ENCODE data around the gene PDZK1. TPM values are rescaled to one million over a fixed set of nuclear protein-coding genes. Genes with fewer than 3 reads are reported as not detected.
"Not testable (repeated sequence)": the region's sequence is repeated elsewhere in the genome, so short reads cannot be mapped to it uniquely, and the experiment has no call there.

The PDZK1 gene
- polyA plus RNA-seq, 6 donors from 2014 or later, result 0.17 to 0.41 (median 0.25) TPM; not detected in 2

- Mint-ChIP-seq H3K36me3 (no peaks in the 10 kb centered on the region), H3K27ac (no peak overlapping the region), H3K9me3 (no peaks in the 10 kb centered on the region), H3K4me3 (peak overlapping the region in 4 of 8 donors; percentile 74 to 82 (median 76)), H3K27me3 (peaks cover 19 to 42% (median 21%) of the 10 kb centered on the region in 3 donors), H3K4me1 (peaks cover 9 to 11% (median 10%) of the 10 kb centered on the region in 3 donors)
- DNase-seq (no peak), ATAC-seq (ENCODE audit: low read depth in 2 of 2) (no peak)
Observed at GRCh38 chr1:145720556-145720877, 13.3 kb upstream of the PDZK1 start.

DNA sequence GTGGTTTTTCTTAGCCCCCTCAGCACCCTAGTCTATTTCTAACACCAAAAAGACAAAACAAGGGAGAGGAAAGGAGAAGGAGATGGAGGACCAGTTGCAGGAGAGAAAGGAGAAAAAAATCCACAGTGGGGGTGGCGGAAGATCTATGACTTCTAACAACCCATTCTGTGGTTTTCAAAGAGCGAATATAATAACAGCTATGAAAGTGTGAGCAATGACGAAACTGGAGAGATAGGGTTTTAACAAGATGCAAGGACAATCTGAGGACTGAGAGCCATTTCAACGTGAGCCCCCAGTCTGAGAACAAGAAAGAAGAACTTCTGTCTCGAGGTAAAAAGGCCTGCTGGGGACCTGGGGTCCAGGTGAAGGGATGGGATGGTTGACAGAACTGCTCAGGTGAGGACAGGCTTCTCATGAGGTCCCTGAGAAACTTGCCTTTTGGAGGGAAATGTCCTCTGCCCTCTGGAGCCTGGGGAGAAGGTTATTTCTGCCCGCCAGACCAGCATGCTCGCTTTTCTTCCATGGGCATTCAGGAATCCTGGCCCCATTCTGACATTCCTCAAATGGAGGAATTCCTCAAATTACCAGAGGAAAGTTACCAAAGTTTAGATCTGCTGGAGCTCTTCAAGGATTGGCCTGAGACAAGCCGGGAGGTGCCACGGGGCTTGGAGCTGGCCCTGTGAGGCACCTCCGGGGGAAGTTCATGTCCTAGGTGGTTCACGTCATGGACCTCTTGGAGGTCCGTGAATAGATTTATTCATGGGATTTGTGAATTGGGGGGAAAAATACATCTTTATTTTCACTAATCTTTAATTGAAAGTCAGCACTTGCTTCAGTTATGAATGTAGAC, 12.3 kb upstream of the PDZK1 start, which contains the start of gene CD160:
Gene CD160, plus strand, starts transcription at position 270 of the 850 bp plus-strand sequence. CDS start 8,829 bp downstream, outside the sequence.
- H3K4me1 Mint-ChIP-seq, result peaks cover 9 to 11% (median 10%) of the 10 kb centered on the region in 3 donors
- peak within 1 kb of the TSS in 1 of 6 donors; percentile 50 for H3K27ac Mint-ChIP-seq
- H3K9me3 Mint-ChIP-seq, result no peaks in the 10 kb centered on the region
- no peak for ATAC-seq (ENCODE audit: low read depth in 2 of 2)
- H3K27me3 Mint-ChIP-seq, result peaks cover 19 to 42% (median 21%) of the 10 kb centered on the region in 3 donors
- peak within 1 kb of the TSS in 3 of 8 donors; percentile 12 to 74 (median 60) for H3K4me3 Mint-ChIP-seq
- H3K36me3 Mint-ChIP-seq, result no peaks in the 10 kb centered on the region
- no peak for DNase-seq

- Mint-ChIP-seq H3K27me3 (peaks cover 19 to 42% (median 21%) of the 10 kb centered on the region in 3 donors), H3K4me1 (peaks cover 9 to 11% (median 10%) of the 10 kb centered on the region in 3 donors)
- not testable (repeated sequence) for H3K27ac Mint-ChIP-seq; ATAC-seq (ENCODE audit: low read depth in 2 of 2); H3K9me3 Mint-ChIP-seq; H3K36me3 Mint-ChIP-seq; DNase-seq; H3K4me3 Mint-ChIP-seq
Observed at GRCh38 chr1:145718465-145718864, 11.3 kb upstream of the PDZK1 start.

DNA sequence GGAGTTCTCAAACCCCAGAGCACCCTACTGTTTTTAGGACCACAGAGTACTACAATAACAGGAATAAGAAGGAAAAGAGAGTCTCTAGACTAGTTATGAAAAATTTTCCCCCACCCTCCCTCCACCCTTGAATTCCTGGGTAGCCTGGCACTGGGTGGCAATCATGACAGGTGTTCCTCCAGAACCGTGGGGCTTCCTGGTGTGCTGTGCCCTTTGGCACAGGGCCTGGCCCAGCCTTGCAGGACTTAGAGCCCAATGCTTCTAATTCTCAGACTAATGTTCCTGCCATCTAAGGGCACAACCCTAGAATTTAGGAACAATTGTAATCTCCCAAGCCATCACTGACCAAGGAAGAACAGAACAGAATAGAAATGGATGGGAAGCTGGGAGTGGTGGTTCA, 10.7 kb upstream of the PDZK1 start:
- Mint-ChIP-seq H3K9me3 (no peaks in the 10 kb centered on the region), H3K4me1 (peaks cover 9 to 11% (median 10%) of the 10 kb centered on the region in 3 donors), H3K27me3 (peaks cover 18 to 39% (median 19%) of the 10 kb centered on the region in 3 donors), H3K4me3 (no peak overlapping the region), H3K27ac (peak overlapping the region in 2 of 6 donors; percentile 37 to 42), H3K36me3 (no peaks in the 10 kb centered on the region)
- DNase-seq, result no peak
- no peak for ATAC-seq (ENCODE audit: low read depth in 2 of 2)

DNA sequence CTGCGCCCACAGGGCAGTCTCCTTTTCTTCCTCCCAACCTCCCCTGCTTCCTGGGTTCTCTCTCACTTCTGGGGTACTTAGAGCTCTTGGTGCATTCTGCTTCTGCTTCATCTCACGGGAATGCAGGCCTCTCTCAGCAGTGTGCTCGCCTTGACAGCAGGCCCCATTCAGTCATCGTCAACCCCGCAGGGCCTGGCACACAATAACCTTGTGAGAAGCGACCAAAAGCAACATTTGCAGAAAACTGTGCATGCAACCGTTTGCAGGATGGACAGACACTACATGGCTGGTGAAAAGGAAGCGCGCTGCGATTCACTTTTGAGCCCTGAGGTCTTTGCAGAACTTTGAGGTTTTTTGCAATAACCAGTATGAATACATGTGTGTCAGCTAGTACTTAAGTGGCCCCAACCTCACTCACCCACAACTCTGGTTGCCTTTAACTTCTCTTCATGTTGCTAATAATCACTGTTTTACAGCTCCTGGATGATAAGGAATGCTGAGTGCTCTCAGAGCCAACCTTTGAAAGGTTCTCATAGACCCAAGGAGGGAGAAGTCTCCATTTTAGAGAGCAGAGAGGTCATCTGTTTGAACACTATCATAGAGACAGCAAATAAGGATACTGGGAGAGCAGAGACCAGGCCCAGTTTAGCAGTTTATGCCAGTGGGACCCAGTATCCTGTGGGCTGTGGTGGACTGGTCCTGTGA, 9.6 kb upstream of the PDZK1 start:
- H3K4me1 Mint-ChIP-seq, result peaks cover 9 to 10% (median 10%) of the 10 kb centered on the region in 3 donors
- H3K27ac Mint-ChIP-seq, result peak overlapping the region in 2 of 6 donors; percentile 27 to 41
- no peak for ATAC-seq (ENCODE audit: low read depth in 2 of 2)
- no peak overlapping the region for H3K4me3 Mint-ChIP-seq
- H3K27me3 Mint-ChIP-seq, result peaks cover 16 to 32% (median 17%) of the 10 kb centered on the region in 3 donors
- no peaks in the 10 kb centered on the region for H3K9me3 Mint-ChIP-seq
- no peak for DNase-seq
- no peaks in the 10 kb centered on the region for H3K36me3 Mint-ChIP-seq

- H3K27ac Mint-ChIP-seq, result no peak overlapping the region
- peaks cover 0 to 4% (median 0%) of the 10 kb centered on the region in 7 donors for H3K9me3 Mint-ChIP-seq
- H3K36me3 Mint-ChIP-seq, result peaks cover 4 to 7% of the 10 kb centered on the region in 2 donors
- H3K27me3 Mint-ChIP-seq, result peaks cover 7 to 13% (median 10%) of the 10 kb centered on the region in 3 donors
- no peak overlapping the region for H3K4me3 Mint-ChIP-seq
- DNase-seq (no peak), ATAC-seq (ENCODE audit: low read depth in 2 of 2) (no peak)
- H3K4me1 Mint-ChIP-seq, result no peaks in the 10 kb centered on the region
Observed at GRCh38 chr1:145714524-145715111, 7.5 kb upstream of the PDZK1 start.

- ATAC-seq (ENCODE audit: low read depth in 2 of 2) (no peak), DNase-seq (no peak)
- Mint-ChIP-seq H3K27ac (no peak overlapping the region), H3K9me3 (peaks cover 0 to 4% (median 0%) of the 10 kb centered on the region in 7 donors), H3K4me1 (peaks cover 0 to 2% (median 0%) of the 10 kb centered on the region in 3 donors), H3K27me3 (peaks cover 0 to 8% (median 0%) of the 10 kb centered on the region in 3 donors), H3K36me3 (peaks cover 4 to 7% of the 10 kb centered on the region in 2 donors), H3K4me3 (no peak overlapping the region)
Observed at GRCh38 chr1:145711213-145711651, 4.1 kb upstream of the PDZK1 start.

GRCh38 chr1:145710291-145711027, 3.3 kb upstream of the PDZK1 start:
- Mint-ChIP-seq H3K9me3 (peaks cover 0 to 4% (median 0%) of the 10 kb centered on the region in 7 donors), H3K4me3 (no peak overlapping the region), H3K36me3 (peaks cover 4 to 7% of the 10 kb centered on the region in 2 donors), H3K27me3 (peaks cover 0 to 8% (median 0%) of the 10 kb centered on the region in 3 donors), H3K4me1 (peaks cover 0 to 2% (median 0%) of the 10 kb centered on the region in 3 donors), H3K27ac (no peak overlapping the region)
- ATAC-seq (ENCODE audit: low read depth in 2 of 2) (no peak), DNase-seq (no peak)

DNA sequence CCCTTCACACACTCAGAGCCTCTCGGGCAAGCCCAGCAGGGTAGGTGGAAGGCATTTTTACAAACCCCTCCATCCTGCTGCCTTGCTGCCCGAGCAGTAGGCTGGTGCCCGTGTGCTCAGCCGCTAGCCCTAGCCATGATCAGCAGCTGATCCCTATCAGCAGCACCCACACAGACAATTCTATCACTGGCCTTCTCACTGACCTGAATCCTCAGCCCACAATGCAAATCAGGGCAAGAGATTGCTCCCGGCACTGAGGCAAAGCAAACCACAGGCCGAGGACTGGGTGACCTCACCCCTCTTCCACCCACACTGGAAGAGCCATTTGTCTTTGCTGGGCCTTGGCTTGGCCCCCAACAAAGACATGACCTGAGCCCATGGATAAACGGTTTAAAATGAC, 895 bp upstream of the PDZK1 start:
- peaks cover 0 to 4% (median 0%) of the 10 kb centered on the region in 7 donors for H3K9me3 Mint-ChIP-seq
- ATAC-seq (ENCODE audit: low read depth in 2 of 2) (no peak), DNase-seq (no peak)
- peaks cover 0 to 2% (median 0%) of the 10 kb centered on the region in 3 donors for H3K4me1 Mint-ChIP-seq
- H3K4me3 Mint-ChIP-seq, result no peak overlapping the region
- H3K36me3 Mint-ChIP-seq, result peaks cover 4 to 7% of the 10 kb centered on the region in 2 donors
- H3K27ac Mint-ChIP-seq, result peak overlapping the region in 1 of 6 donors; percentile 62
- H3K27me3 Mint-ChIP-seq, result peaks cover 0 to 8% (median 0%) of the 10 kb centered on the region in 3 donors

- DNase-seq (no peak), ATAC-seq (ENCODE audit: low read depth in 2 of 2) (no peak)
- Mint-ChIP-seq H3K27me3 (peaks cover 0 to 8% (median 0%) of the 10 kb centered on the region in 3 donors), H3K9me3 (peaks cover 0 to 4% (median 0%) of the 10 kb centered on the region in 7 donors), H3K4me1 (peaks cover 0 to 2% (median 0%) of the 10 kb centered on the region in 3 donors), H3K27ac (no peak overlapping the region), H3K4me3 (no peak overlapping the region), H3K36me3 (peaks cover 4 to 7% of the 10 kb centered on the region in 2 donors)
Observed at GRCh38 chr1:145706086-145706664, 993 bp downstream of the PDZK1 start.

DNA sequence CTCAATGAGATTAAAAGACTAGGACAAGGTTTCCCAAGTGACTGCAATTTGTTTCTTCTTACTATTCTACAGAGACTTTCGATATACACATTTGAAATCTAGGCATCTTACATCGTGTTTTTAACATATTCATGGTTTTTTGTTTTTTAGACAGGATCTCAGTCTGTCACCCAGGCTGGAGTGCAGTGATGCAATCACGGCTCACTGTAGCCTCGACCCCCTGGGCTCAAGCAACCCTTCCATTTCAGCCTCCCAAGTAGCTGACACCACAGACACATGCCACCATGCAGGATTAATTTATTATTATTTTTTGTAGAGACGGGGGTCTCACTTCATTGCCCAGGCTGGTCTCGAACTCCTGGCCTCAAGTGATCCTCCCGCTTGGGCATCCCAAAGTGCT, 1.5 kb downstream of the PDZK1 start:
- Mint-ChIP-seq H3K9me3 (peaks cover 0 to 4% (median 0%) of the 10 kb centered on the region in 7 donors), H3K4me1 (peaks cover 0 to 2% (median 0%) of the 10 kb centered on the region in 3 donors), H3K36me3 (peaks cover 4 to 7% of the 10 kb centered on the region in 2 donors), H3K4me3 (no peak overlapping the region), H3K27me3 (peaks cover 0 to 8% (median 0%) of the 10 kb centered on the region in 3 donors), H3K27ac (no peak overlapping the region)
- ATAC-seq (ENCODE audit: low read depth in 2 of 2) (no peak), DNase-seq (no peak)

- Mint-ChIP-seq H3K9me3 (no peaks in the 10 kb centered on the region), H3K4me1 (no peaks in the 10 kb centered on the region), H3K27ac (no peak overlapping the region), H3K4me3 (no peak overlapping the region), H3K27me3 (no peaks in the 10 kb centered on the region), H3K36me3 (no peaks in the 10 kb centered on the region)
- DNase-seq (no peak), ATAC-seq (ENCODE audit: low read depth in 2 of 2) (no peak)
Observed at GRCh38 chr1:145702826-145703225, 4.3 kb downstream of the PDZK1 start.

Measured in naive B cell (primary cell).